HG02852 (cell line): Measurements from ENCODE around the gene SLC8A1.

ENCODE experiments used
- ATAC-seq: cut with Tn5 transposase; IDR thresholded peaks from one replicate; pipeline ENCODE4 v1.9.1; 2021; ENCODE audit warnings: mild to moderate bottlenecking, moderate library complexity; ENCODE audit not compliant: unreplicated experiment

Gene SLC8A1

DNA sequence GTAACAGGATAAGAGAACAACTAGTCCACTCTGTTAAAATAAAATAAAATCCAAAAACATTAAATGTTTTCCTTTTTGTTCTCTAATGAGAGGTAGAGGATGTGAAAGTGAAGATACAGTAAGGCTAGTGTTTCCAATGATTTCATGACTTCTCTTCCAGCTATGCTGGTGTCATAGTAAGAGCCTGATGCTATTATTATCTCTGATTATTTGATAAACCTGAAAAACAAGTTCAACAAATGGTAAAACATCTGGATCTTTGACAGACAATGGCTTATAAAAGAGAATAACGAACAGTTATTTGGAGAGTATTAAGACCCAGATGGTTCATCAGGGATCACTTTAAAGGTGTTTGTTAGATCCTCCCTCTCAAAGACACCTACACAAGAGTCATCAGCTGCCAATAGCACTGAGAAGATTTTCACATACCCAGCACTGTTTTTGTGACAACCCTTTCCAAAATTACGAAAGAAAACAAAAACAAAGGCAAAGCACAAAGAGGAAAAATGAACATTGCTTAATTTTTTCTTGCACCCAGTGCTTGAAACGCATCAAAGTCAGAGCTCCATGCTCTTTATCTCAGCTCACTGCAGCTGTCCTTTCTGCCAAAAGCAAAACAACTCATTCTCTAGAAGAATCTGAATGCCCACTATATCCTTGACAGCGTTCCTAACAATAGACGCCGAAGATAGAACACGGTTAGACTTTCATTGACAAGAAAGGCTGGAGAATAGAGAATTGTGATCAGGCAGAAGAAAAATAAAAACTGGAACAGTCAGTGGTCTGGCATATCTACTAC is 168.6 kb downstream of the SLC8A1 start:
- ATAC-seq: no peak

- peak; percentile 42 for ATAC-seq
Measured at GRCh38 chr2:40282428-40282827, 169.5 kb downstream of the SLC8A1 start.

- ATAC-seq: peak; percentile 64
Measured at GRCh38 chr2:40281021-40281940, 170.6 kb downstream of the SLC8A1 start.

DNA sequence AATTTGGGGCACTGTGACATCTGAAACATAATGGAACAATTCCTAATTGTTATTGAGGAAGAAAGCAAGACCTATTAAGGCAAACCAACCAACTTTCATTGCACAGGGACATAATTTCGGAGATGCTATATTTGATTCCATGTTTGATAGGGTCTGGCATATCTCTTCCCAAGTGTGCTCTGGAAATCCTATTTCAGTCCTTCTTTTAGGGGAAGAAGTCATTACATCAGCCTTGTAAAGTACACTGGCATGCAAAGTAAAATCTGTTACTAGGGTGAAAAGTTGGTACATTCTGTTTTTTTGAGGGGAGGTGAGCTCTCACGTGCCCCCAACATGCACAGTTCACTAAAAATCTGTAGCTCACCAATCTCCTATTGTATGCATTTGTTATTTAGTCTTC is 172.4 kb downstream of the SLC8A1 start:
- ATAC-seq: no peak

DNA sequence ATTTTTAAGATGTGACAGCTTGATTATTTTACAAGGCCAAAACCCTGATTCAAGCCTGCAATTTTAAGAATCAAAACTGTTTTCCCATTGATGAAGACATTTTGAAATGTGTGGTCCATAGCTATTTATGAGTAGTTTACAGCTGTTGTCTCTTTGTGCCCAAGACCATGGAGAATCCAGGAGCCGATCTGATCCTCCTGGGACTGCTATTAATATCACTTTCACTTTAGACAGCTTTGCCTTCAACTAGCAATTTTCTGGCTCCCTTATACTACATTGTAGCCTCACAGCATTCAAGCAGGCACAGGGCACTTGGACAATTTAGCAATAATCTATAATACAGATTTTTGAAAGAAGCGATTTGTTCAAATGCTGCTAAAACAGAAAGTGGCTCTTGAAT is 172.9 kb downstream of the SLC8A1 start:
- no peak for ATAC-seq

GRCh38 chr2:40276076-40276475 is 175.8 kb downstream of the SLC8A1 start:
- no peak for ATAC-seq

- no peak for ATAC-seq
Measured at GRCh38 chr2:40274270-40274669, 177.6 kb downstream of the SLC8A1 start.

- no peak for ATAC-seq
Measured at GRCh38 chr2:40273734-40274182, 178.1 kb downstream of the SLC8A1 start.

- ATAC-seq: no peak
Measured at GRCh38 chr2:40271094-40271493, 180.8 kb downstream of the SLC8A1 start.

GRCh38 chr2:40270372-40270771 is 181.5 kb downstream of the SLC8A1 start:
- no peak for ATAC-seq

GRCh38 chr2:40268566-40268965 is 183.3 kb downstream of the SLC8A1 start:
- no peak for ATAC-seq

DNA sequence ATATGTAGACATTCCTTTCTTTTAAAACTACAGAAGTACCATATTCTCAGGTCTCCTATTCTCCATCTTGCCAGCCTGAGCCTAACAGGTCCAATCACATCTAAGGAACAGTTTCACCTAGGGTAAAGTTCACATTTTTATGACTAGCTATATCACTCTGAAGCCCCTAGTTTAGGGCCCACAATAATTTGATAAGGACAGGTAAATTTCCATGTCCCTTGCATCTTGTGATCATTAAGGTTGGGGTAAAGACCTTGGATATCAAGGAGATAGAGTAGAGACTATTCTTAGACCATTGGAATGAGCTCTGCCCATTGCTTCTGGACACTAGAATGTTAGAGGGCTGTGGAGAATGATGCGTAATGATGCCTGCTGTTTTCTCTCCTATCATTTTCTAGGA is 185.7 kb downstream of the SLC8A1 start:
- no peak for ATAC-seq

DNA sequence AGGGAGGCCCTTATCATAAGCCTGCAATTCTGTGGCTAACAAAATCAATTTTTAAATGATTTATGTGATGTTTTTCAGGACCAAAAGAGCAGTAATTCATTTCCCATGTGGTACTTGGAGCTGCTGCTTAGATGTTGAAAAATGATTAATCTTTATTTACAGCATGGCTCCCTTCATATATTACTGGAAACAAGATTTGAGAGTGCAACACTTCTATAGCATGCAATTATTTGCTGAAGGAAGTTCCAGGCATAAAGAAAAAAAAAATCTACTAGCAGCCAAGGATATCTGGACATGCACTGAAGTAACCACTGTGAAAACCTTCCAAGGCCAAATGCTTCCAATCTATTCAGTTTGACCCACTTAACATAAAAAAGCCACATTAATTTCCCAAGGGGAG is 186.3 kb downstream of the SLC8A1 start:
- ATAC-seq: no peak

- no peak for ATAC-seq
Measured at GRCh38 chr2:40261042-40261441, 190.8 kb downstream of the SLC8A1 start.

GRCh38 chr2:40260437-40260836 is 191.5 kb downstream of the SLC8A1 start:
- no peak for ATAC-seq

- no peak for ATAC-seq
Measured at GRCh38 chr2:40259900-40260299, 192.0 kb downstream of the SLC8A1 start.

DNA sequence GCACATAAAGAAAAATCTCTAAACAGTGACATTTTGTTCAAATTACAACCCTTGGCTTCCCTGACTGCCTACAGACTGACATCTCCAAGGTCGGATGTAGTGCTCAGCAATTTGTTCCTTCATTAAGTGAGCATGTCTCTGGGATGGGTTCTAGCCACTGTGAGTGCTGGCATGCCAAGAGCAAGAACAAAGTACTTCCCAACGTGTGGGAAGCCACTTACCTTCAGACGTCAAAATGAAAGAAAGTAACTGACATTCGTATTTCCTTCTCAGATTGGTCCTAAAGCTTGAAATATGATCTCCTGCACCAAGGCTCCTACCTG is 193.8 kb downstream of the SLC8A1 start:
- no peak for ATAC-seq

DNA sequence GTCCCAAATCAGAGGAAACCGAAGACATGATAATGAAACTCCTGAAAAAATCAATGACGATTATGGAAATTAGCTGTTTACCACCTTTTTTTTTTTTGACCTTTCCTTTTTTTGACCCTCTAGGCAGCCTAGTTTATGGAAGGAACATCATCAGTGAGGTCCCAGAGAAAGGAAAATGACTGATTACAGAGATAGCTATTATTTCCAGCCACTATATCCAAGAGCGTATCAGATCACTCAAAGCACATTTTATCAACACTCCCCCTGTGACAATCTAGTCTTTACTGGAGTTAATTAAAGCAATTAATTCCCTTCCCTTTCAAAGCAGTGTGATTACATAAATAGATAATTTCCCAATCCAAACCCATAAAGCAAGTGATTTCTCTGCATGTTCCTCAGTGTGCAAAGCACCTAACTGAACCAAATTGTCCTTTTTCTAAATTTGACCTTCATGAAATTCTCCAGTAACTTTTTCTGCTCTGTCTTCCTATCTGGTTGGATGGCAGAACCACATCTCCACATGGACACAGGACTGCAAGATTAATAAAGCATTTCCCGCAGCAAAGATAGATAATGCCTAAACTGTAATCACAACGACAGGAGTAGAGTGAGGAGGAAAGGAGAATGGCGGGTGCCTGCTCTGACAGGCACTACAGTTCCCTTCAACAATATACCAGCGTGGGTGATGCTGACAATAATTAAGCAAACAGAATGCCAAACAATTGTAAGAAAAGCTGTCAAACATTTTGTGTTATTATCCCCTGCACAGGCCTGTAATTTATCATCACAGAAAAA is 194.4 kb downstream of the SLC8A1 start:
- no peak for ATAC-seq

DNA sequence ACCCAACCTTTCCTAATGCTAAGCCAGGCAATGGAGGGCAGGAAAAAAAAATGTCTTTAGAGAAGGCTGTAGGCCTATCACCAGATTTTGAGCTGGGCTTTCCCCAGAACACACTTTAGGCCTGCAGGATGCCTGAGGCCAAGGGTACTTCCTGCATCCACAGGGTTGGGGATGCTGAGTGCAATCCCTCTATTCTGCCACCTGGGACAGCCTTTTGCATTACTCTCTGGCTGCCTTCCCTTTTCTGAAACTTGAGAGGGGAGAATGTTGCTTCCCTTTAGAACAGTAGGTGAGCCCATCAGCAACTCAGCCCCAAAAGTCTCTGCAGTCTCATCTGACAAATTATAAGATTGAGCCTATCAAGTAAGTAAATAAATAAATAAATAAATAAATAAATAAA is 195.2 kb downstream of the SLC8A1 start:
- ATAC-seq: no peak

GRCh38 chr2:40256008-40256407 is 195.9 kb downstream of the SLC8A1 start:
- no peak for ATAC-seq

GRCh38 chr2:40255103-40255502 is 196.8 kb downstream of the SLC8A1 start:
- ATAC-seq: no peak
